ENCODE results near the gene FSCN2. TPM values are rescaled to one million over a fixed set of nuclear protein-coding genes. Genes with fewer than 3 reads are reported as not detected.
A peak's percentile ranks its signal among the peaks of the same experiment; 100 is the strongest.

FSCN2 gene
- total and polyA plus RNA-seq, 2 of the 4 experiments (the other 2 are of a cell fraction), result 0.18 to 0.84 TPM

DNA sequence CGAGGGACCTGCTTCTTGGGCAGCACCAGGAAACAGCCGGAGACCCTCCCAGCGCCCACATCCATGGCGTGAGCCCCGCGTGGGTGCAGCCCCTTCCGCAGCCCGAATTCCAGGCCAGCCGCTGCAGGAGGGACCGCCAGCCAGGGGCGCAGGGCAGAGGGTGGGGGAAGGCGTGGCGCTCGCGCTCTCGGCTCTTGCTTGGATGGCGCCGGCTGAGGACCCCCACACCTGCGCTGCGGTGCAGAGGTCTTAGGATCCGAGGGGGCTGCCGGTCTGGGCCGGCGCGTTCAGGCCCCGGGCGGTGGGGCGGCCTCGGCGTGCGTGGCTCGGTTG lies 44.3 kb upstream of the FSCN2 start:
- H4K5ac ChIP-seq (ENCODE audit: low read depth, low read length), result no peak overlapping the region
- H3K79me1 ChIP-seq (ENCODE audit: low read depth in 1 of 2, low read length in 2 of 2), result peaks cover 2 to 3% of the 10 kb centered on the region in 2 experiments; a peak in 2 of 4 replicates
- intact Hi-C loops (cut with micrococcal nuclease) (loop anchor here (1.0 kb wide), 3 partner anchors 86 to 231 kb away; no protein-coding TSS in a partner anchor), in situ Hi-C loops (cut with MboI; ENCODE audit: low sequenced_read_pairs) (loop anchor here (5.0 kb wide), 2 partner anchors 77 to 227 kb away; no protein-coding TSS in a partner anchor), dilution Hi-C loops (cut with HindIII; ENCODE audit: low sequenced_read_pairs, unreplicated experiment) (no loop called here)
- peaks cover 14% of the 10 kb centered on the region for H3K4me1 ChIP-seq (ENCODE audit: control insufficient read depth, insufficient read depth, low read length)
- no peak overlapping the region for H3K9ac ChIP-seq (ENCODE audit: low read depth, low read length)
- H2AK9ac ChIP-seq (replicated peaks; ENCODE audit: low read depth, low read length, poor library complexity), result peak overlapping the region; percentile 85
- ATAC-seq (ENCODE audit: low read depth) (no peak), DNase-seq (no peak)
- H3K14ac ChIP-seq (replicated peaks; ENCODE audit: low read depth, low read length), result no peak overlapping the region
- H2BK20ac ChIP-seq (ENCODE audit: low read depth, low read length), result no peak overlapping the region
- H3K56ac ChIP-seq (ENCODE audit: extremely low read depth, insufficient read depth, low read length), result no peak overlapping the region
- H3K4me2 ChIP-seq (ENCODE audit: low read depth, low read length), result peak overlapping the region; percentile 76
- no peaks in the 10 kb centered on the region for H4K20me1 ChIP-seq (ENCODE audit: insufficient read depth, low read length)
- no peak overlapping the region for H2BK5ac ChIP-seq (ENCODE audit: low read depth, low read length, poor library complexity, severe bottlenecking)
- no peaks in the 10 kb centered on the region for H3K27me3 ChIP-seq (ENCODE audit: control insufficient read depth, insufficient read depth, low read length)
- no peak overlapping the region; the same call in 1 of the 2 replicates for H2AK5ac ChIP-seq (ENCODE audit: low read depth, low read length)
- peak overlapping the region; percentile 83 for H2AFZ ChIP-seq (replicated peaks; ENCODE audit: low read length, poor library complexity)
- ChIA-PET CTCF (interaction anchor here (1.2 to 2.7 kb wide), 2 partner anchors 89 to 229 kb away, joined by 5 to 14 read pairs; partner anchors contain the start of gene BAHCC1), POLR2A (ENCODE audit: unreplicated experiment) (no interaction called here)
- peaks cover 2% of the 10 kb centered on the region; the same call in 1 of the 2 replicates for H3K9me1 ChIP-seq (ENCODE audit: insufficient read depth, low read length)
- H2BK15ac ChIP-seq (ENCODE audit: low read depth, low read length), result no peak overlapping the region
- no peak overlapping the region for H3K23ac ChIP-seq (ENCODE audit: low read depth, low read length)
- no peak overlapping the region for H3K4ac ChIP-seq (ENCODE audit: low read depth, low read length)
- no peaks in the 10 kb centered on the region for H3K36me3 ChIP-seq (ENCODE audit: control insufficient read depth, insufficient read depth, low read length)
- peak overlapping the region; percentile 13; the same call in 1 of the 2 replicates for H3K4me3 ChIP-seq (ENCODE audit: insufficient read depth, low read depth, low read length)
- no peak overlapping the region for H4K91ac ChIP-seq (ENCODE audit: insufficient read depth, low read depth, low read length)
- H3K9me3 ChIP-seq (ENCODE audit: control insufficient read depth, insufficient read depth, low read length), result no peaks in the 10 kb centered on the region
- no TSS peak for BruUV-seq (replicated peaks)
- H4K8ac ChIP-seq (ENCODE audit: low read depth in 2 of 2, low read length in 2 of 2), result peak overlapping the region; percentile 42 to 77; a peak in 1 of 4 replicates
- WGBS, 2 experiments (ENCODE audit: extremely low coverage in 2 of 2, insufficient read length in 1 of 2), result 70% methylated on average over 3 of the region's 32 CpGs; no CpG with 5 or more reads in 1 of the 2 experiments
- no peak overlapping the region for H3K18ac ChIP-seq (ENCODE audit: low read depth, low read length)
- TF ChIP-seq MAFK (IDR thresholded peaks at IDR 0.05; ENCODE audit: low read depth, low read length), result no peak
- TF ChIP-seq NFE2L2 (IDR thresholded peaks at IDR 0.05; ENCODE audit: low read depth, low read length), result no peak
- TF ChIP-seq MXI1 (IDR thresholded peaks at IDR 0.05; ENCODE audit: borderline replicate concordance, low read depth, low read length), result no peak
- TF ChIP-seq, protein P1, sequence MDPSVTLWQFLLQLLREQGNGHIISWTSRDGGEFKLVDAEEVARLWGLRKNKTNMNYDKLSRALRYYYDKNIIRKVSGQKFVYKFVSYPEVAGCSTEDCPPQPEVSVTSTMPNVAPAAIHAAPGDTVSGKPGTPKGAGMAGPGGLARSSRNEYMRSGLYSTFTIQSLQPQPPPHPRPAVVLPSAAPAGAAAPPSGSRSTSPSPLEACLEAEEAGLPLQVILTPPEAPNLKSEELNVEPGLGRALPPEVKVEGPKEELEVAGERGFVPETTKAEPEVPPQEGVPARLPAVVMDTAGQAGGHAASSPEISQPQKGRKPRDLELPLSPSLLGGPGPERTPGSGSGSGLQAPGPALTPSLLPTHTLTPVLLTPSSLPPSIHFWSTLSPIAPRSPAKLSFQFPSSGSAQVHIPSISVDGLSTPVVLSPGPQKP (IDR thresholded peaks at IDR 0.05; ENCODE audit: borderline replicate concordance, low read depth, low read length), result no peak
- no peak for TF ChIP-seq RFX5 (IDR thresholded peaks at IDR 0.05; ENCODE audit: low read depth, low read length)
- TF ChIP-seq CHD1 (IDR thresholded peaks at IDR 0.05; ENCODE audit: low read depth, low read length), result no peak
- TF ChIP-seq POLR2A (IDR thresholded peaks at IDR 0.05; ENCODE audit: low read depth, low read length), result no peak
- TF ChIP-seq RCOR1 (IDR thresholded peaks at IDR 0.05; ENCODE audit: insufficient replicate concordance, low read length), result no peak
- TF ChIP-seq RAD21 (IDR thresholded peaks at IDR 0.05; ENCODE audit: low read length), result no peak
- no peak overlapping the region for H2BK120ac ChIP-seq (ENCODE audit: low read depth, low read length)
- H3K27ac ChIP-seq (ENCODE audit: insufficient read depth, low read length), result no peak overlapping the region

All from IMR-90 (cell line).